ENCODE results near the gene MTF2. TPM values are rescaled to one million over a fixed set of nuclear protein-coding genes. Genes with fewer than 3 reads are reported as not detected.
A peak's percentile ranks its signal among the peaks of the same experiment; 100 is the strongest.

Gene MTF2
- total RNA-seq, 1 experiment from 2014 or later: 47.1 TPM

- peak; percentile 4 for DNase-seq
Measured at GRCh38 chr1:93081716-93082115, 2.6 kb downstream of the MTF2 start.

DNA sequence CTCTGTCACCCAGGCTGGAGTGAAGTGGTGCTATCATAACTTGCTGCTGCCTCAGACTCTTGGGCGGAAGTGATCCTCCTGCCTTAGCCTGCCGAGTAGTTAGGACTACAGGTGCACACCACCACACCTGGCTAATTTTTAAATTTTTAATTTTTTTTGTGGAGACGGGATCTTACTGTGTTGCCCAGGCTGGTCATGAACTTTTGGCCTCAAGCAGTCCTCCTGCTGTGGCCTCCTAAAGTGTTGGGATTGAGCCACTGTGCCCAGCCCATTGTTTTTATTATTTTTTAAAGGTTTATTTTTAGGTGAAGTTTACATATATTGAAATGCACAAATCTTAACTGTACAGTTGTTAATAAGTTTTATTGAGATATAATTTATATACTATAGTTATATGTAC lies 3.2 kb downstream of the MTF2 start:
- Mint-ChIP-seq H3K27me3 (ENCODE audit: unreplicated experiment) (no peaks in the 10 kb centered on the region), H3K36me3 (ENCODE audit: insufficient read depth, unreplicated experiment) (peaks cover 48% of the 10 kb centered on the region), H3K4me3 (ENCODE audit: low read depth, unreplicated experiment) (no peak overlapping the region), H3K4me1 (ENCODE audit: low read depth, unreplicated experiment) (peaks cover 10% of the 10 kb centered on the region), H3K27ac (ENCODE audit: unreplicated experiment) (no peak overlapping the region), H3K9me3 (ENCODE audit: low read depth, unreplicated experiment) (no peaks in the 10 kb centered on the region)
- intact Hi-C loops (cut with micrococcal nuclease; ENCODE audit: unreplicated experiment): loop anchor here (5.0 kb wide), 2 partner anchors 45 to 100 kb away; partner anchors contain the start of genes CCDC18 and TMED5
- BruUV-seq (replicated peaks): no TSS peak
- CTCF ChIA-PET: interaction anchor here (0.7 kb wide), 1 partner anchor 9 kb away, joined by 4 read pairs; no protein-coding TSS in a partner anchor
- TF ChIP-seq CTCF (IDR thresholded peaks at IDR 0.05; ENCODE audit: unreplicated experiment): no peak
- DNase-seq: no peak

More at GRCh38 chr1:93081716-93082115, 2.6 kb downstream of the MTF2 start:
- intact Hi-C loops (cut with micrococcal nuclease; ENCODE audit: unreplicated experiment): loop anchor here (5.0 kb wide), 2 partner anchors 46 to 101 kb away; partner anchors contain the start of genes CCDC18 and TMED5
- H3K27ac Mint-ChIP-seq (ENCODE audit: unreplicated experiment): no peak overlapping the region
- H3K4me1 Mint-ChIP-seq (ENCODE audit: low read depth, unreplicated experiment): peaks cover 10% of the 10 kb centered on the region
- peak overlapping the region; percentile 36 for H3K4me3 Mint-ChIP-seq (ENCODE audit: low read depth, unreplicated experiment)
- peaks cover 43% of the 10 kb centered on the region for H3K36me3 Mint-ChIP-seq (ENCODE audit: insufficient read depth, unreplicated experiment)
- no peaks in the 10 kb centered on the region for H3K27me3 Mint-ChIP-seq (ENCODE audit: unreplicated experiment)
- CTCF ChIA-PET: interaction anchor here (0.7 kb wide), 1 partner anchor 9 kb away, joined by 4 read pairs; no protein-coding TSS in a partner anchor
- H3K9me3 Mint-ChIP-seq (ENCODE audit: low read depth, unreplicated experiment): no peaks in the 10 kb centered on the region
- TF ChIP-seq CTCF (IDR thresholded peaks at IDR 0.05; ENCODE audit: unreplicated experiment): no peak
- BruUV-seq (replicated peaks): no TSS peak

DNA sequence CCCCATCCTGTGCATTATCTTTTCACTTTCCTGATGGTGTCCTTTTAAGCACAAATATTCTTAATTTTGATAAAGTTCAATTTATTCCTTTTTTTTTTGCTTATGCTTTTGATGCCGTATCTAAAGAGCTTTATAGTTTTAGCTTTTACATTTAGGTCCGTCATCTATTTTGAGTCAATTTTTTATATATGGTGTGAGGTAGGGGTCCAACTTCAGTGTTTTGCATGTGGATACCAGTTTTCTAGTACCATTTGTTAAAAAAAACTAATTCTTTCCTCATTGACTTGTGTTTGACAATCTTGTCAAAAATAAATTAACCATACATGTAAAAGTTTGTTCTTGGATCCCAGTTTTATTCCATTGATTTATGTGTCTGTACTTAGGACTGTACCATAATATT lies 4.9 kb downstream of the MTF2 start:
- TF ChIP-seq CTCF (IDR thresholded peaks at IDR 0.05; ENCODE audit: unreplicated experiment): no peak
- Mint-ChIP-seq H3K36me3 (ENCODE audit: insufficient read depth, unreplicated experiment) (peaks cover 35% of the 10 kb centered on the region), H3K9me3 (ENCODE audit: low read depth, unreplicated experiment) (no peaks in the 10 kb centered on the region), H3K27me3 (ENCODE audit: unreplicated experiment) (no peaks in the 10 kb centered on the region), H3K27ac (ENCODE audit: unreplicated experiment) (no peak overlapping the region), H3K4me1 (ENCODE audit: low read depth, unreplicated experiment) (no peaks in the 10 kb centered on the region), H3K4me3 (ENCODE audit: low read depth, unreplicated experiment) (no peak overlapping the region)
- BruUV-seq (replicated peaks): no TSS peak
- CTCF ChIA-PET: no interaction called here
- DNase-seq: no peak
- intact Hi-C loops (cut with micrococcal nuclease; ENCODE audit: unreplicated experiment): loop anchor here (5.0 kb wide), 2 partner anchors 43 to 98 kb away; partner anchors contain the start of genes CCDC18 and TMED5

GRCh38 chr1:93087532-93087931 lies 8.4 kb downstream of the MTF2 start:
- no peaks in the 10 kb centered on the region for H3K4me1 Mint-ChIP-seq (ENCODE audit: low read depth, unreplicated experiment)
- intact Hi-C loops (cut with micrococcal nuclease; ENCODE audit: unreplicated experiment): no loop called here
- CTCF ChIA-PET: interaction anchor here (0.7 kb wide), 1 partner anchor 55 kb away, joined by 3 read pairs; no protein-coding TSS in a partner anchor
- no TSS peak for BruUV-seq (replicated peaks)
- no peak for DNase-seq
- H3K27me3 Mint-ChIP-seq (ENCODE audit: unreplicated experiment): no peaks in the 10 kb centered on the region
- no peak overlapping the region for H3K27ac Mint-ChIP-seq (ENCODE audit: unreplicated experiment)
- no peak overlapping the region for H3K4me3 Mint-ChIP-seq (ENCODE audit: low read depth, unreplicated experiment)
- TF ChIP-seq CTCF (IDR thresholded peaks at IDR 0.05; ENCODE audit: unreplicated experiment): no peak
- H3K9me3 Mint-ChIP-seq (ENCODE audit: low read depth, unreplicated experiment): no peaks in the 10 kb centered on the region
- peaks cover 17% of the 10 kb centered on the region for H3K36me3 Mint-ChIP-seq (ENCODE audit: insufficient read depth, unreplicated experiment)

All from Calu3 (cell line).